Measurements from ENCODE around the gene SHISAL1. TPM values are rescaled to one million over a fixed set of nuclear protein-coding genes. Genes with fewer than 3 reads are reported as not detected.
"Not testable (repeated sequence)": the region's sequence is repeated elsewhere in the genome, so short reads cannot be mapped to it uniquely, and the experiment has no call there.

The SHISAL1 gene
- total RNA-seq, 2 donors from 2014 or later, result 0.27 to 8.6 TPM

DNA sequence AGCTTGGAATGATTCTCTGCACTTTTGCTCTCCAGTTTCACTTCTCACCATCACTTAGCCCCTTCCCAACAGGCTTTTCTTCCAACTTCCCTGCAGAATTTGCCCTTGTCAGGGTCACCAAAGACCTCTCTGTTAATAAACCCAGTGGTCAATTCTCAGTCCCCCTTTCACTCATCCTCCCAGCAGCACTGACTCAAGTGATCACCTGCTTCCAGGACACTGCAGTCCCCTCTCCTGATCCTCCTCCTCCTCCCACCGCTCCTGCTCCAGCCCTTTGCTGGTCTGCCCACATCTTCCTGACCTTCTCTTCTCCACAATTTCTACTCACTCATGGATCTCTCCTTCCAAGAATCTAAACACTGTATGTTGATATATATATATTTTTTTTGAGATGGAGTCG, 57.9 kb downstream of the SHISAL1 start:
- DNase-seq, result no peak
- ATAC-seq, result no peak
- intact Hi-C loops (cut with DNase I, micrococcal nuclease), result no loop called here

DNA sequence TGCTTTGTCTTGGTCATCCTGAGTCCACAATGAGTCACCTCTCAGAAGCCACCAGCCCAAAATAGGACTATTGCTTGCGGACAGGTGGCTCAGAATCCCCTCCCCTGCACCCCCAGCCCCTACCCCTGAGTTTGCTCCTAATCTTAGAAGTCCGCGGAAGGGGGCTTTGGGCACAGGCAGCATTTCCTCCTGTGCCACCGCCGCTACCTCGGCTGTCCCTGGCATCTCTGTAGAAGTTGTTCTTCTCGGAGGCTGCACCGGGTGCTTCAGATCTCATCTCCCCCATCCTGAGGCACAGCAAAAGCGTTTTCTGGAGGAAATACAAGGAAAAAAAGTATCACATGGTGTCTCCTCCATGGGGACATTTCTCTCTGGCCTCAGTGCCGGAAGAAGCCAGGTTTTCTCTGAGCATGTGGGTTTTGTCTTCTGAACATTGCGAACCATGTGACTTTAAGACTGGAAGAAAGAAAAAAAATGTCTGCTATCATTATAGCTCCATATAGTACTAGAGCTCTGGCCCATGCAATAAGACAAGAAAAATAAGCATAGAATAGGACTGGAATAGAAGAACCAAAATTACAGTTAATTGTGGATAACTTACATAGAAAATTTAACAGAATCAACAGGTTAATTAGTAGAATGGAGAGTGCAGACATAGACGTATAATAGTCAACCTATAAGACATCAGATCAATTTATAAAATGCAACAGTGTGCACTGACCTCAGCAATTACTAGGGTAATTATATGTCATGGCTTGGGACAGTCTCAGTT, 63.2 kb downstream of the SHISAL1 start:
- DNase-seq (no peak), ATAC-seq (no peak)
- intact Hi-C loops (cut with DNase I, micrococcal nuclease), result no loop called here

DNA sequence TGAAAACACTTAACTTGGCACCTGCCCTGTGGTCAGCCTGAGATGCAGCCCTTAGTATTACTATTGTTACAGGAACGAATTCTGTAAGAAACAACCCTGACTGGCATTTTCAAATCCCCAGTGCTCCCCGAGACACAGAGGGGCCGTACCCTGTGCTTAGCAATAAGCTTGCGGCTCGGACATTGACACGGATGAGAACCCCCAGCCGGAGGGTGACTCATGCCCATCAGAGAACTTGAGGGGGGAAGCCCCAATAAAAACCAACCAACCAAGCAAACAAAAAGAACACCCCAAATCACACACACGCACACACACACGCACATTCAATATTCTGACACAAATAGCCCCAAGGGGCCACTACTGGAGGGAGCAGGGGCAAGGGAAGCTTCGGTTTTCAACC, 63.8 kb downstream of the SHISAL1 start:
- DNase-seq, result no peak
- ATAC-seq, result no peak
- intact Hi-C loops (cut with DNase I, micrococcal nuclease), result no loop called here

DNA sequence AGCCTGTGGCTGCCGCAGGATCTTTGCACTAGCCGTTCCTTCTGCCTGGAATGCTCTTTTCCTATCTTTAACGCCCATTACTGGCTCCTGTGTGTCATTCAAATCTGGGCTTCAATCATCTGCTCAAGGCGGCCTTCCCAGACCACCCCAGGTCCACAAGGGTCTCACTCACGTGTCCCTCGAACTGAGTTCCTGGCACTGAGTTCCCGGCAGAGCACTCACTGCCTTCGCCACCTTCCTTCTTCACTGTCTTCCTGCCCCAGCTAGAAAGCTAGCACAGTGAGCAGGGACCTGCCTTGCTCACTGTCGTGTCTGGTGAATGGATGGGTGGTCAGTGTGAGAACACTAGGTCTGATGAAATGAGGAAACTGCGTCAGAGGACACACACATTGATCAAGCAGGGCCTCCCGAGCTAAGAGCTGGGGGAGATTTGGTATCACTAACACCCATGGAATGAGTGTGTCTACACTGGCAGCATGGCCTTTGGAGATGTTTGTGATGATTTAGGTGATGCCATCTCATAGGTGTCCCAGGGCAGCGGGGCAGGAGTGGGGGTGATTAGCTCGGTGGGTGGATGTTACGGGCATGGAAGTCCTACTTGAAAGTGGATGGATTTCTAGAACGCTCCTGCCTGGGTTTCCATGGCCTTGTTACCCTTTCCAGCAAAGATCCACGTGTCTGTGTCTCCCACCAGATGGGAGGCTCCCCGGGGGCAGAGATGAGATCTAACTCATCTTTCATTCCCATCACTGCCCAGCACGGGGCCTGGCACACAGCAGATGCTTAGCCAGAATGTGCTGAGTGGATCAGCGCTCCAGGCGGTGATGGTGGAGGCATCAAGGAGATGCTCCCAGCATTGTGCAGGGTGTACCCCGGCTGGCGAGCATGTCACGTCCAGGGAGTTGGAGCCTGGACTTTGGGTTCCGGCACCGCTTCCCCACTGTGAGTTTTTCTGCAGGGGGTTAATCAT, 64.5 kb downstream of the SHISAL1 start:
- ATAC-seq (no peak), DNase-seq (no peak)
- intact Hi-C loops (cut with DNase I, micrococcal nuclease), result no loop called here

DNA sequence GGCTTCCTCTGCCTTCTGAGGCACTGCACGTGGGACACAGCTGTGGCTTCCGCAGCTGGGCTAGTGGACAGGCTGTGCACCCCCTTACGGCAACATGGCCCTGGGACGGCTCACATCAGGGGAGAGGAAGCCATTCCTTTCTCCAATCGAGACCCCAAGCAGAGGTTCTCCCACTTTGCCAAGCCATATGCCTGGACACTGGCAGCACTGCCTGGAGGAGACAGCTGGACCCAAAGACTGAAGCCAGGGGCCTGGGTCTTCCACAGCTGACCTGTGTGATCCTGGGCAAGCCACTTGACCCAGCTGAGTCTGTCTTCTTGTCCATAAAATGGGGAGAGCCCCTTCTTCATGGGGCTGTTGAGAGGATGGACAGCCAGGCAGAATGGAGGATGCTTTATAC, 65.4 kb downstream of the SHISAL1 start:
- intact Hi-C loops (cut with DNase I, micrococcal nuclease), result no loop called here
- no peak for ATAC-seq
- no peak for DNase-seq

DNA sequence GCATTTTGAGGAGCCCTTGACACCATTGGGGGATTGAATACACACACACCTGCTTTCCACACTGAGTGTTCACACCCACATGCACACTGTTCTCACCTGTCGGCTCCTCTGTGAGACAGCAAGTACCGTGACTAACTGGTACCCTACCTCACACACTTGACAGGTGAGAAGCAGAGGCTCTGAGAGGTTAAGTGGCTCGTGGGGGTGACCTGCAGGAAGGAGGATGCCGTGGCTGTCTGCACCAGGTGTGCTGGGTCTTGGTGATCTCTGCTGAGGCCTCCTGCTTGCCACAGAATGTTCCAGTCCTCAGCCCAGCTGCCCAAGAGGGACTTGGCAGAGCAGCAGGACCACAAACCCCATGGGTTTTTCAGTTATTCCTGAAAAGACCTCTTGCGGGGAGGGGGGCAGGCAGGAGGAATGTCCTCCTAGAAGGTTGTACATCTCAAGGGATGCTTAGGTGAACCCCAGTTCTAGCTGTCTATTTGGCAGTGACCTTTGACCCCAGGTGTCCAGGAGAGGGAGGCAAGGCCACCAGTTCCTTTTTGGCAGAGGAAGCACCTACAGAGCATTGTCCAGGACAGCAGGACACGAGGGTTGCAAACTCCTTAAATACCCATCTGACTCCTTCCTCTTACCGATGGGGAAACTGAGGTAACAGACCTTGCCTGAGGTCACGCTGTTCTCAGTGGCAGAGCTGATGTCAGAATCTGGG, 66.0 kb downstream of the SHISAL1 start:
- intact Hi-C loops (cut with DNase I, micrococcal nuclease), result no loop called here
- ATAC-seq, result no peak
- DNase-seq, result no peak

DNA sequence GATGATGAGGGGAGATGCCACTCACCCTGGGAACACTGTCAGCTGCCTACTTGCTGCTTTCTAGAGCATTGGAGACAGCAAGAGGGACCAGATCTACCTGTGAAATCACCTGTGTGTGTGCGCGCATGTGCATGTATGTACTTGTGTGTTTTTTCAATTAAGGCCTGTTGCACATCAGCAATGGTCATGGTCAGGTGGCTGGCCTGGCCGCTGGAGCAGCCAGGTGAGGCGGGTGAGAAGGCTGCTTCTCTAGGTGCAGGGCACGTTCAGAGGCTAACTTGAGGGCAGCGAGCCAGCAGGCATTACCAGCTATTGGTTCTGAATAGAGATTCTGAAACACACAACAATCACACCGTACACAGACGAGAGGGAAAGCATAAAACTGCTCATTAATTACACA, 66.9 kb downstream of the SHISAL1 start:
- intact Hi-C loops (cut with DNase I, micrococcal nuclease), result no loop called here
- no peak for ATAC-seq
- DNase-seq, result no peak

DNA sequence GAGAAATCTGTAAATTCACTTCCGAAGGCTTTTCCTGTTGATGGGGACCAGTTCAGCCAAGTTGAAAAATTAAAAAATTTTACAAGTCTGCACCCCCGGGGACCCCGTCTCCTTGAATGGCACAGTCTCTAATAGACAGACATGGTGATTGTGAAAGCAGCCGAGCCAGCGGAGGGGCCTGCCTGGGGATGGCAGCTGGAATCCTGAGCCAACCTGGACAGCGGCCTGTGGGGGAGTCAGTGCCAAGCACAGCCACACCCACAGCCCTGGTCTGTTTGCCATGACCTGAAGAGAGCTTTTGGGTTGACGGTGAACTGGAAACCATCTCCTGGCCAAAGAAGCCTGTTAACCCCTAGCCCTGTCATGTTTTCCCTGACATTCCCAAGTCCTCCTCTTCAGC, 67.3 kb downstream of the SHISAL1 start:
- DNase-seq (no peak), ATAC-seq (no peak)
- intact Hi-C loops (cut with DNase I, micrococcal nuclease), result no loop called here

DNA sequence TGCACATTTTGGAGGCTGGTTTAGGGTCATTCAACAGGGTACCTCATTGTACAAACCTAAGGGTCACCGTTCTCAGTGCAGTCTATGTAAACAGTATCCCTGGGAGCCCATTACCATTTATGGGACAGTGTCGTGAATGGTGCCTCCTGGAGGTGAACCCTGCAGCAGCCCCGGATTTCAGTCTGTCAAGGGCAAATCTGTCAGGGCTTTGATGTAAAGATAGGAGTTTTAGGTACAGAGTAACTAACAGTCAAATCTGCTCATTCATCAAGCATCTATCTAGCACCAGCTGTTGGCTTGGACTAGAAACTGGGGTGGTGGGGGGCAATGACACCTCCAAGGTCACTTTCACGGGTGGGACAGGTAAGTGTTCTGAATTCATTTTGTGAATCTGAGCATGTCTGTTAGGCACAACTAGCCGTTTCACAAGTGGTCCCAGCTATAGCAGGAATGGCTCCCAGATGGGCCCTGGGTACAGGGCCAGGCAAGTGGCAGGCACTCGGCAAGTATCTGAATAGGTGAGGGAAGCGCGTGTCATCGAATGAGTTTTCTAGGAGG, 68.4 kb downstream of the SHISAL1 start:
- intact Hi-C loops (cut with DNase I, micrococcal nuclease), result no loop called here
- DNase-seq (no peak), ATAC-seq (no peak)

DNA sequence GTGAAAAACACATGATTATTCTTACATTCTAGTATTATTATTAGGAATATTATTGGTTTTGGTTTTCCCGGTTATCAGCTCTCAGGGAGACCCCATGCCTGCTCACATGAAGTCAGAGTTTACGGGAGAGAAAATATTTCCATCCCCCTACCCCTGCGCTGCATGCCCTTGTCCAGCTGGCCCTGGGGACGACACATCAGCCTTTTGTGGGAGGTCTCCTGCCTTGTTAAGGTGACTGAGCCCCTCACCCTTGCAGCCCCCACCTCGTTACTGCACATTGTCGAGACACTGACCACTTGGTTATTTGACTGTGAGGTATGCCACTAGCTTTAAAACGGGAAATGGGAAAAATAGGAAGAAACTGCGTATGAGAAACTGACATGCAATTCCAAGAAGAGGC, 69.0 kb downstream of the SHISAL1 start:
- no peak for ATAC-seq
- no peak for DNase-seq
- intact Hi-C loops (cut with DNase I, micrococcal nuclease), result no loop called here

DNA sequence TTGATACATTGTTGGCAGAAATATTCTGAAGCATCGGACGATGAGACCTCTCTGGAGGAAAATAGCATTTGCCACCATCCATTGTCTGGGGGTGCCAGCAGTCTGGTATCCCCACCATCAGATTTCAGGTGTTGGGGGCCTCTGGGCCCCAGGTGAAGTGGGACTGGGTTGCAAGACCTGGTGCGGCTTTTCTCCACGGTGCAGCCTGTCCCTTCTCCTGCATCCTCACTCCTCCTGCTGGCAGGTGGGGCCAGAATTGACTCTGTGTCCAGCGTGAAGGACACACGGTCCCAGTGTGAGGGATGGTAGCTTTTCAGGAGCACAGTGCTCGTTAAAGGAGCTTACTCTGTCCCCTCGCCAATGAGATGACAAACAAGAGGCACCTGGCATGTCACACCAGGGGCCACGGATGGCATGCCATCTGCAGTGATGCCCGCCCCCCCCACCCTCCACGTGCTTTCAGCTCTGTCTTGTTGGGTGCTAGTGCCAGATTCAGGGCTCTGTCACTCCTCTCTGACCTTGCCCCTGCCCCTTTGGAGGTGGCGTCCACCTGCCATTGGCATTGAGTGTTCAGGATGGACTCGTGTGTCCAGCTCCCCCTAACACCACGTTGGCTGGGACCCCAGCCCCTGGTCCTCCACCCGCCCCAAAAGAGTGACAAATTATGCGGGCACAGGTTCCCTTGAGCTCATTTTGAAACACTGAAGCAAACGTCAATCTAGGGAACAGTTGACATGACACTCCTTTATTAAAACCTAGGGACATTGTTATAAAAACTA, 69.6 kb downstream of the SHISAL1 start:
- ATAC-seq, result no peak
- no peak for DNase-seq
- intact Hi-C loops (cut with DNase I, micrococcal nuclease), result no loop called here

DNA sequence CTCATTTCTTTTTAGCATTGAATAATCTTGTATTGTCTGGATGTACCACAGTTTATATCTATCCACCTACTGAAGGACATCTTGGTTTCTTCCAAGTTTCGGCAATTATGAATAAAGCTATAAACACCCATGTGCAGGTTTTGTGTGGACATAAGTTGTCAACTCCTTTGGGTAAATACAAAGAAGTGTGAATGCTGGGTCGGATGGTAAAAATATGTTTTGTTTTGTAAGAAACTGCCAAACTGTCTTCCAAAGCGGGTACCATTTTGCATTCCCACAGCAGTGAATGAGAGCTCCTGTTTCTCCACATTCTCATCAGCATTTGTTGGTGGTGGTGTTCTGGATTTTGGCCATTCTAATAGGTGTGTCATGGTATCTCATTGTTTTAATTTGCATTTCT, 71.6 kb downstream of the SHISAL1 start:
- ATAC-seq; intact Hi-C loops (cut with DNase I, micrococcal nuclease); DNase-seq: not testable (repeated sequence)

DNA sequence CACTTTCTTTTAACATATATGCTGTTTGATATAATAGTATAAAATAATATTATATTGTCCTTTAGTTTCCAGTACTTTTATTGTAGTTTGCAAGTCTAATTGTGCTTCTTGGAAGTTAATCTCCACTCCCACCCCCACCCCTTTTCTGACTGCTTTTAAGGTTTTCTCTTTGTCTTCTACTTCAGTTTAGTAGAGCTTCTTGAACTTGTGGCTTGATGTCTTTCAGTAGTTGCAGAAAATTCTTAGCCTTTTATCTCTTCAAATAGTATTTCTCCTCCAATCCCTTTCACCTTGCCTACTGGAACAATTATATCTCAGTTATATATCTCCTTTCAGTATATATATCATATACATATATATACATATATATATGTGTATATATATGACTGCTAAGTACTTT, 75.5 kb downstream of the SHISAL1 start:
- DNase-seq, result no peak
- intact Hi-C loops (cut with DNase I, micrococcal nuclease), result no loop called here
- no peak for ATAC-seq

DNA sequence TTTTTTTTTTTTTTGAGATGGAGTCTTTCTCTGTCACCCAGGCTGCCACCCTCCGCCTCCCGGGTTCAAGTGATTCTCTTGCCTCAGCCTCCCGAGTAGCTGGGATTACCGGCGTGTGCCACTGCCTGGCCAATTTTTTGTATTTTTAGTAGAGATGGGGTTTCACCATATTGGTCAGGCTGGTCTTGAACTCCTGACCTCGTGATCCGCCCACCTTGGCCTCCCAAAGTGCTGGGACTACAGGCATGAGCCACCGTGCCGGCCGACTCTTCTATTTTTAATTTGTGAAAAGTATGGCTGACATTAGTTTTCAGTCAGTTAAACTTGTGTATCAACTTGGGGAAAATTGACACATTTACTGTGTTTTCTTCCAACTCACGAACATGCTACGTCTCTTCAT, 78.4 kb downstream of the SHISAL1 start:
- intact Hi-C loops (cut with DNase I, micrococcal nuclease); ATAC-seq; DNase-seq: not testable (repeated sequence)

DNA sequence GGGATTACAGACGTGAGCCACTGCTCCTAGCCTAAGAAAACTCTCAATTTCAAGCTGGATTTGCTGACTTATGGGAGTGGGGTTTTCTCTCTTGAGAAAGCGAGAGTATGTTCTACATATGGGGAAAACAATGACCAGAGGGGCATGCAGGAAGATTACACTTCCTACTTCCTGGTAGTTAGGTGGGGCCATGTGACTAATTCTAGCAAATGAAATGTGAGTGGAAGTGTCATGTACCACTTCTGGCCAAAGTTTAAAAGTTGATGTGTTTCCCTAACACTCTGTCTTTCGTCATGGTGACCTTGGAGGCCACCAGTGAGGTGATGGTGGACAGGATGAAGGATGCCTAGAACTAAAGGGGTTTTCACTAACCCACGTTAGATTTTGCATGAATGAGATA, 81.5 kb downstream of the SHISAL1 start:
- intact Hi-C loops (cut with DNase I, micrococcal nuclease), result no loop called here
- no peak for ATAC-seq
- no peak for DNase-seq

DNA sequence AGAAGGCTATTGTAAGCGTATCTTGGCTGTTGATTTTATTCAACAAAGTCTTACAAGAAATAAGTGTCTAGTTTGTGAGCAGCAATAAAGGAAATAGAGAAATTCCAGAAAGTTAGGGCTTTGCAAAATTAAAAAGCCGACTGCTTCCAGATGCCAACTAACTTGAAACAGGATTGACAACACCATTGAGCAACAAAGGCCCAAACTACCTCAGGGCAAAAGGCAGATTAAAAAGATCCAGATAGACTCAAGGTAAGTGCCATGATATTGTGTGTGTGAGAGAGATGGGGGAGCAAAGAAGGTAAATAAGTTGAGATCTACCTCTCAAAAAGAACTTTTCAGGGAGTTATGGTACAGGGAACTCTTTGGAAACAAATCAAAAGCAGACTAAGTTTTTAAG, 82.9 kb downstream of the SHISAL1 start:
- intact Hi-C loops (cut with DNase I, micrococcal nuclease), result no loop called here
- no peak for ATAC-seq

DNA sequence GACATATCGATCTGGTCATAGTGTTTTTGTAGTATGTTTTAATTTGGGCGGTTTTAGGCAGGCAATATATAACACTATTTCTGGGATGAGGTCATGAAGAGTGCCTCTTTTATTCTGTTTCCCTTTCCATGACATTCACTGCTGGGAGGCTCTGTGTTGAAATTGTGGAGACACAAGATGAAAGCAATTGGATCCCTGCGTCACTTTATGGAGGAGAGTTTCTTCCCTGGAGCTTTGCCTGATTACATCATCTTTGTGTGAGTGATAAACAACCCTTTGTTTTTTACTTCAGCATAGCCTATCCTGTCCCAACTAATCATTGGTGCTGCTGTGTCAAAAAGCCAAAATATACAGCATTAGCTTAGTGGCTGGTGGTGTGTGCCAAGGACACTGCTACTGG, 83.4 kb downstream of the SHISAL1 start:
- no peak for ATAC-seq
- intact Hi-C loops (cut with DNase I, micrococcal nuclease), result no loop called here

More for the DNA sequence above, 82.9 kb downstream of the SHISAL1 start:
- no peak for DNase-seq

DNA sequence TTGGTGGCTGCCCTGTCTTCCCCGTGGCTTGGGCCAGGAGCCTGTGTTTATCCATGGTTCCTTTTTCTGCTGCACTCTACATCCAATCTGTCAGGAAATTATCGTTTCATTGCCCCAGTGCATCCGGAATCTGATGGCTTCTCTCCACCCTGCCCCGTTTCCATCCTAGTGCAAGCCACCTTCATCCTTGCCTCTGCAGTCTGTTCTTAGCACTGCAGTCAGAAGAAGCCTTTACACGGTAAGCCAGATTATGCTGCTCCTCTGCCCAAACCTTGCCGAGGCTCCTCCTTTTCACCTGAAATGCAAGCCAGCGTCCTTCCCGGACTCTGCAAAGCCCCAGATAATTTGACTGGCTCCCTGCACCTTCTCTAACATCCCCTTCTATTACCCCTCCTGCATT, 86.9 kb downstream of the SHISAL1 start:
- no peak for DNase-seq
- no peak for ATAC-seq
- intact Hi-C loops (cut with DNase I, micrococcal nuclease), result no loop called here

More for the DNA sequence above, 83.4 kb downstream of the SHISAL1 start:
- DNase-seq, result no peak
